ENCODE measurements around the gene C1orf210.

The C1orf210 gene

GRCh38 chr1:43293896-43294760 is 8.7 kb upstream of the C1orf210 start:
- no peak for TF ChIP-seq CTCF (conservative IDR thresholded peaks at IDR 0.05; ENCODE audit: low read depth, low read length)
- no peak overlapping the region for H3K4me3 ChIP-seq (ENCODE audit: low read depth, low read length)
- DNase-seq (ENCODE audit: low read depth), result peak; percentile 62

- no peak for TF ChIP-seq CTCF (conservative IDR thresholded peaks at IDR 0.05; ENCODE audit: low read depth, low read length)
- H3K4me3 ChIP-seq (ENCODE audit: low read depth, low read length), result no peak overlapping the region
- no peak for DNase-seq (ENCODE audit: low read depth)
Measured at GRCh38 chr1:43293176-43293575, 7.8 kb upstream of the C1orf210 start.

GRCh38 chr1:43292679-43293078 is 7.3 kb upstream of the C1orf210 start:
- DNase-seq (ENCODE audit: low read depth), result no peak
- H3K4me3 ChIP-seq (ENCODE audit: low read depth, low read length), result no peak overlapping the region
- TF ChIP-seq CTCF (conservative IDR thresholded peaks at IDR 0.05; ENCODE audit: low read depth, low read length), result no peak

- DNase-seq (ENCODE audit: low read depth), result no peak
- H3K4me3 ChIP-seq (ENCODE audit: low read depth, low read length), result no peak overlapping the region
- TF ChIP-seq CTCF (conservative IDR thresholded peaks at IDR 0.05; ENCODE audit: low read depth, low read length), result no peak
Measured at GRCh38 chr1:43292216-43292615, 6.8 kb upstream of the C1orf210 start.

- TF ChIP-seq CTCF (conservative IDR thresholded peaks at IDR 0.05; ENCODE audit: low read depth, low read length), result no peak
- no peak overlapping the region for H3K4me3 ChIP-seq (ENCODE audit: low read depth, low read length)
- DNase-seq (ENCODE audit: low read depth), result no peak
Measured at GRCh38 chr1:43288785-43289706, 3.7 kb upstream of the C1orf210 start.

- no peak for TF ChIP-seq CTCF (conservative IDR thresholded peaks at IDR 0.05; ENCODE audit: low read depth, low read length)
- no peak for DNase-seq (ENCODE audit: low read depth)
- H3K4me3 ChIP-seq (ENCODE audit: low read depth, low read length), result no peak overlapping the region
Measured at GRCh38 chr1:43288058-43288784, 2.8 kb upstream of the C1orf210 start.

Data from choroid plexus epithelial cell (primary cell).